Measurements from ENCODE around the gene HIRA.

DNA sequence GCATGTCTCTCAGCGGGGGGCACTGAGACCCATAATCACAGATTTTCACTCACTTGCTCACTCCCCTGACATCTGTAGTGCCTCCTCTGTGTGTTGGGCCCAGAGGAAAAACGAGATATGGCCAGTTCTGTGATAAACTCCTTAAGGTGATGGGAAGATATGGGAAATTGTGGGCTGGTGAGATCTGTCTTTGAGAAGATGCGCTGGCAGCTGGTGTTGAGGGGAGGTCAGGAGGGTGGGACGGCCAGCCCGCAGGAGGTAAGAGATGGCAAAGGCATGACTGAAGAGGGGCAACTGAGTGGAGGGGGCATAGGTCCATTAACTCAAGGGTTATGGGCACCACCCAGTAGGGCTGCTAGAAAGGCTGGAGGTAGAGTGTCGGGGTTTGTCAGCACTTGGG is 79.9 kb downstream of the HIRA start:
- TF ChIP-seq EZH2 (IDR thresholded peaks at IDR 0.05; ENCODE audit: borderline replicate concordance, low read length), result no peak
- TF ChIP-seq, protein P1, sequence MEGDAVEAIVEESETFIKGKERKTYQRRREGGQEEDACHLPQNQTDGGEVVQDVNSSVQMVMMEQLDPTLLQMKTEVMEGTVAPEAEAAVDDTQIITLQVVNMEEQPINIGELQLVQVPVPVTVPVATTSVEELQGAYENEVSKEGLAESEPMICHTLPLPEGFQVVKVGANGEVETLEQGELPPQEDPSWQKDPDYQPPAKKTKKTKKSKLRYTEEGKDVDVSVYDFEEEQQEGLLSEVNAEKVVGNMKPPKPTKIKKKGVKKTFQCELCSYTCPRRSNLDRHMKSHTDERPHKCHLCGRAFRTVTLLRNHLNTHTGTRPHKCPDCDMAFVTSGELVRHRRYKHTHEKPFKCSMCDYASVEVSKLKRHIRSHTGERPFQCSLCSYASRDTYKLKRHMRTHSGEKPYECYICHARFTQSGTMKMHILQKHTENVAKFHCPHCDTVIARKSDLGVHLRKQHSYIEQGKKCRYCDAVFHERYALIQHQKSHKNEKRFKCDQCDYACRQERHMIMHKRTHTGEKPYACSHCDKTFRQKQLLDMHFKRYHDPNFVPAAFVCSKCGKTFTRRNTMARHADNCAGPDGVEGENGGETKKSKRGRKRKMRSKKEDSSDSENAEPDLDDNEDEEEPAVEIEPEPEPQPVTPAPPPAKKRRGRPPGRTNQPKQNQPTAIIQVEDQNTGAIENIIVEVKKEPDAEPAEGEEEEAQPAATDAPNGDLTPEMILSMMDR (conservative IDR thresholded peaks at IDR 0.05 in 1 of 2, IDR thresholded peaks at IDR 0.05 in 1 of 2; ENCODE audit: extremely low read depth in 1 of 2, insufficient read depth in 1 of 2, low read depth in 1 of 2, low read length in 2 of 2), result no peak
